Breast epithelium (tissue), 4 donors: Measurements from ENCODE around the gene LHCGR. TPM values are rescaled to one million over a fixed set of nuclear protein-coding genes. Genes with fewer than 3 reads are reported as not detected.

Source experiments
- DNase-seq, 2 donors: peaks; one replicate each; pipeline ENCODE4 v3.0.0-alpha.2; 2019; ENCODE audit warnings: low spot score in 2 of 2
- H3K27ac ChIP-seq, 2 donors: fragments of 200-600 bp; sonication (generic) in 1 of 2; one replicate each; pipeline ENCODE4 v1.5.1; 2016 to 2019; ENCODE audit warnings: mild to moderate bottlenecking in 1 of 2
- H3K27me3 ChIP-seq, 2 donors: fragments of 200-600 bp; sonication (generic) in 1 of 2; one replicate each; pipeline versions ENCODE4 v1.5.1 to v1.6.0; 2017 to 2019; ENCODE audit warnings: control low read depth in 1 of 2, mild to moderate bottlenecking in 1 of 2
- H3K36me3 ChIP-seq: fragments of 200-600 bp; one replicate; pipeline ENCODE4 v1.5.1; 2019
- H3K4me1 ChIP-seq, 2 donors: fragments of 200-600 bp; sonication (generic); one replicate each; pipeline ENCODE4 v1.5.1; 2016 to 2019; ENCODE audit warnings: control low read depth in 1 of 2
- H3K4me3 ChIP-seq, 3 donors: fragments of 200-600 bp; sonication (generic); 1 replicate in 2 of 3; 2 replicates in 1 of 3; pipeline ENCODE4 v1.5.1; 2016 to 2019; ENCODE audit warnings: mild to moderate bottlenecking in 3 of 3, moderate library complexity in 2 of 3
- H3K9me3 ChIP-seq, 2 donors: fragments of 200-600 bp; sonication (generic) in 1 of 2; one replicate each; pipeline ENCODE4 v1.5.1; 2016 to 2019; ENCODE audit warnings: control low read depth in 1 of 2
- POLR2A ChIP-seq: fragments of 450-650 bp; IDR thresholded peaks from one replicate; pipeline ENCODE4 v1.6.1; 2016; ENCODE audit warnings: antibody characterized with exemption, mild to moderate bottlenecking, moderate library complexity
- POLR2AphosphoS5 ChIP-seq, 3 donors: sonication (generic); formaldehyde crosslinking; IDR thresholded peaks; one replicate each; pipeline ENCODE4 v1.6.1; 2017; ENCODE audit warnings: antibody characterized with exemption in 3 of 3
- intact Hi-C: fragments of 100-400 bp; cut with DNase I; formaldehyde crosslinking; loops from one replicate; pipeline ENCODE4 v1.15.1; 2023; ENCODE audit warnings: low total_unique reads
- total RNA-seq, 3 donors: library from RNA; depleted of rRNA; stranded (reverse); fragments of >200 nt; gene quantifications; one replicate each; pipeline ENCODE4 v1.1.0, GENCODE V29; 2016
- TF ChIP-seq, protein P1 (sequence below), 3 donors: fragments of 450-650 bp; IDR thresholded peaks; one replicate each; pipeline ENCODE4 v1.5.1; 2016 to 2017; ENCODE audit warnings: antibody characterized with exemption in 3 of 3, mild to moderate bottlenecking in 3 of 3, moderate library complexity in 3 of 3

LHCGR gene
- total RNA-seq, 3 donors from 2014 or later, result 0.29 to 0.66 (median 0.64) TPM

DNA sequence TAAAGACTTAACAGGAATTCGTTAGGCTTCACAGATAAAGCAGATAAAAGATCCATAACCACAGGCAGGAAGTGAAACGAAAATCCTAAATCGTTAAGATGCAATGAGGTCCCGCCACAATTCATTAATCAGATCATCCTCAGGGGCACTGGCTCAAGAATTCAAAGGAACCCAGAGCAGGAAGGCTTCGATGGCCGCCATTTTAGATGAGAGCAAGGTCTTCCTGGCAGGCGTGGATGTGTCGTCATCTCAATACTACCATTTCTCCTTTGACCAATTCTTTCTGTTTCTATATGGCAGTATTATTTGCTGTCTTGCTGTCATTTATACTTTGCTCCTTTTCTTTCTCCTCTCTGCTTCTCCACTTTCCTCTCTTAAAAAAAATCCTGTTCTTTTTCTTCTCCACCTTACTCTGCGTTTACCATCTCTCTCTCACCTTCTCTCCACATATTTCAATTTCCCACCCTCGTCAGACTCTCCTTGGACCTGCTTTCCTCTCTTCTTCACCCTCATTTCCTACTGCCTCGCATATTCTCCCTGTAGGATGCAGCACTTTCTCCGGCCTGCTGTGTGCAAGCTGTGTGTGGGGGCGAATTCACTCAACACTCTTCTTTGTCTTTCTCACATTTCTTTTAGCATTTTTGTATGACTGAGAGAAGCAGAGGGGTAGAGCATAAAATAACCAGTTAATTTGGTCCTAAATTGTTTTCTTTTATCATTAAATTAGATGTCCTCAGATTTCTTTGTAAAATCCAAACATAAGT is 35.1 kb upstream of the LHCGR start:
- H3K27ac ChIP-seq, result no peak overlapping the region
- no peaks in the 10 kb centered on the region for H3K4me1 ChIP-seq
- intact Hi-C loops, result no loop called here
- no peak overlapping the region for H3K4me3 ChIP-seq
- H3K36me3 ChIP-seq, result no peaks in the 10 kb centered on the region
- DNase-seq, result no peak
- TF ChIP-seq POLR2A, result no peak
- TF ChIP-seq, protein P1, sequence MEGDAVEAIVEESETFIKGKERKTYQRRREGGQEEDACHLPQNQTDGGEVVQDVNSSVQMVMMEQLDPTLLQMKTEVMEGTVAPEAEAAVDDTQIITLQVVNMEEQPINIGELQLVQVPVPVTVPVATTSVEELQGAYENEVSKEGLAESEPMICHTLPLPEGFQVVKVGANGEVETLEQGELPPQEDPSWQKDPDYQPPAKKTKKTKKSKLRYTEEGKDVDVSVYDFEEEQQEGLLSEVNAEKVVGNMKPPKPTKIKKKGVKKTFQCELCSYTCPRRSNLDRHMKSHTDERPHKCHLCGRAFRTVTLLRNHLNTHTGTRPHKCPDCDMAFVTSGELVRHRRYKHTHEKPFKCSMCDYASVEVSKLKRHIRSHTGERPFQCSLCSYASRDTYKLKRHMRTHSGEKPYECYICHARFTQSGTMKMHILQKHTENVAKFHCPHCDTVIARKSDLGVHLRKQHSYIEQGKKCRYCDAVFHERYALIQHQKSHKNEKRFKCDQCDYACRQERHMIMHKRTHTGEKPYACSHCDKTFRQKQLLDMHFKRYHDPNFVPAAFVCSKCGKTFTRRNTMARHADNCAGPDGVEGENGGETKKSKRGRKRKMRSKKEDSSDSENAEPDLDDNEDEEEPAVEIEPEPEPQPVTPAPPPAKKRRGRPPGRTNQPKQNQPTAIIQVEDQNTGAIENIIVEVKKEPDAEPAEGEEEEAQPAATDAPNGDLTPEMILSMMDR (IDR thresholded peaks at IDR 0.05), result no peak
- no peak for TF ChIP-seq POLR2AphosphoS5 (IDR thresholded peaks at IDR 0.05)
- no peaks in the 10 kb centered on the region for H3K9me3 ChIP-seq
- no peaks in the 10 kb centered on the region for H3K27me3 ChIP-seq

DNA sequence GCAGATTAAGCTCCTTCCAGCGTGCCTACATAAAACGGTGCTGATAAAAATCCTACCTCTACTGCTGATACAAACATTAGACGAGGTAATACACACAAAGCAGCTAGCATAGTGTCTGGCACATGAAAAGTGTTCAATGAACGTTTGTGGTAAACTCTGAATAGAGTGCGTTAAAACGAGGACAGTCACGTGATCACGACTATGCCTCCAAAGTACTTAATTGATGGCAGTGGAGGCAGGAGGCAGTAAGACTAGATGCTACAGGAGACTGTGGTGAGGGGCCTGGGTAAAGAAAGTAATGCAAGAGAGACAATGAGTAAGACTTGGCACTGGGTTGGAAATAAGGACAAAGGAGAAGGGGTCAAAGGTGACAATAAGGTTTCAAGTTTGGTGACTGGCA is 32.1 kb upstream of the LHCGR start:
- DNase-seq, result no peak
- Histone ChIP-seq H3K9me3 (no peaks in the 10 kb centered on the region), H3K4me3 (no peak overlapping the region), H3K4me1 (no peaks in the 10 kb centered on the region), H3K27ac (no peak overlapping the region), H3K27me3 (no peaks in the 10 kb centered on the region), H3K36me3 (no peaks in the 10 kb centered on the region)
- intact Hi-C loops, result no loop called here
- TF ChIP-seq, protein P1 (IDR thresholded peaks at IDR 0.05), result no peak
- TF ChIP-seq POLR2A (no peak), POLR2AphosphoS5 (IDR thresholded peaks at IDR 0.05) (no peak)

DNA sequence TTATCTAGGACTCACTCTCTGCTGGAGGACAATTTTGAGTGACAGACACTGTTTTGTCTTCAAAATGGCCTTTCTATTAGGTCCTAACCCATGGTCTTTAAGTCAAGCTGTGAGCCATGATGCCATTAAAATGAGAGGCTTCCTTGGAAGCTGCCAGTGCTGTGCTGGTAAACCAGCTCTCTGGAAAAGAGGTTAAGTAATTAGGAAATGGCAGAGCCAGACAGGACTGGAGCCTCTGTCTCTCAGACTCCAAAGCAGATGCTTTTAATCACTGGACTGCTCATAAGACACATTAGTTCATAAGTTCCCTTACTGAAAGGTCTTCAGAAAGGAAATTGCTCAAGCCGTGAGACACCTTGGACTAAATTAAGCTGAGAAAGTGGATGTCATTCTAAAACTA is 25.8 kb upstream of the LHCGR start:
- no peak for TF ChIP-seq POLR2AphosphoS5 (IDR thresholded peaks at IDR 0.05)
- TF ChIP-seq, protein P1 (IDR thresholded peaks at IDR 0.05), result no peak
- TF ChIP-seq POLR2A, result no peak

DNA sequence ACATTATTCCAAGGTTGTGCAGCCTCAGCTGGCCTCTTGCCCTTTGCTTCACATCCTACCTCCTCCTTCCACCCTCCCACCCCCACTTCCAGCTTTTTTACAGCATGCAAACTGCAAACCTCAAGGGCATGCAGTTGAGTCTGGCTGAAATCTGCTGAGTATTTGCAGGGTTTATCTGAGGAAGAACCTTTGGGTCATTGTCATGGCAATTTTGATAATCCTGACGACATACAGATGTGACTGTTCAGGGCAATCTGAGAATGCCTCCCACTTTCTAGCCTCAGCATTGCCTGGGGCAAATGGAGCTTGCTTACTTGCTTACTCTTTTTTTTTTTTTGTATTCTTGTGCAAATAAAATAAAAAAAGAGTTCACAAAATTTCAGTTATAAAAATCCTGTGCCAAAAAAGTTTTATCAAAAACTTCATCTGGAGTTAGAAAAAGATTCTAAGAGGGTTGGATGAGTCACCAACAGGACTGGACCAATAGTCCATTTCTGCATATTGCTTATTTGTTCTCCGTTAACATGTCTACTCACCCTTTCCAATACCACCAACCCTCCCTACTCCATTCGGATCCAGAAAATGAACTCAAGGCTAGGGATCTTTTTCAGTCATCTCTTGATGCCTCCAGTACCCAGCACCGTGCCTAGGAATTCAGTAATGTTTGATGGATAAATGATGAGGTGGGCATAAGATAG is 23.6 kb upstream of the LHCGR start:
- Histone ChIP-seq H3K36me3 (no peaks in the 10 kb centered on the region), H3K27ac (no peak overlapping the region), H3K27me3 (no peaks in the 10 kb centered on the region), H3K9me3 (no peaks in the 10 kb centered on the region), H3K4me1 (no peaks in the 10 kb centered on the region), H3K4me3 (no peak overlapping the region)
- no peak for TF ChIP-seq POLR2A
- DNase-seq, result no peak
- intact Hi-C loops, result no loop called here

More for the DNA sequence above, 25.8 kb upstream of the LHCGR start:
- no peak for DNase-seq
- intact Hi-C loops, result no loop called here
- H3K36me3 ChIP-seq, result no peaks in the 10 kb centered on the region
- H3K4me3 ChIP-seq, result no peak overlapping the region
- H3K27ac ChIP-seq, result no peak overlapping the region
- no peaks in the 10 kb centered on the region for H3K9me3 ChIP-seq
- H3K4me1 ChIP-seq, result no peaks in the 10 kb centered on the region
- no peaks in the 10 kb centered on the region for H3K27me3 ChIP-seq

DNA sequence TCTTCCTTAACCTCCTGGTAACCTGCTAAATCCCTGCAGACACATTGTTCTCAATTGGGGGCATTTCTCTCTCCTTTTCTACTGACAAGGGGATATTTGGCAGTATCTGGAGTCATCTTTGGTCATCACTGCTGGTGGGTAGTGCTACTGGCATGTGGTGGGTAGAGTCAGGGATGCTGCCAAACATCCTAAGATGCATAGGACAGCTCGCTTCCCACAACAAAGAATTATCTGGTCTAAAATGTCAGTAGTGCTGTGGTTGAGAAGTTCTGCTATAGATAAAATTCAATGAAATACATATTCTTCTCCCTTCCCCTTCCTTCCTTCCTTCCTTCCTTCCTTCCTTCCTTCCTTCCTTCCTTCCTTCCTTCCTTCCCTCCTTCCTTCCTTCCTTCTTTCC is 18.7 kb upstream of the LHCGR start:
- H3K36me3 ChIP-seq, result no peaks in the 10 kb centered on the region
- DNase-seq, result no peak
- H3K27ac ChIP-seq, result no peak overlapping the region
- no peaks in the 10 kb centered on the region for H3K27me3 ChIP-seq
- TF ChIP-seq POLR2A (no peak), POLR2AphosphoS5 (IDR thresholded peaks at IDR 0.05) (no peak)
- TF ChIP-seq, protein P1 (IDR thresholded peaks at IDR 0.05), result no peak
- no peaks in the 10 kb centered on the region for H3K9me3 ChIP-seq
- no peak overlapping the region for H3K4me3 ChIP-seq
- intact Hi-C loops, result no loop called here
- H3K4me1 ChIP-seq, result no peaks in the 10 kb centered on the region
